ENCODE measurements around the gene C9orf78.

Gene C9orf78

DNA sequence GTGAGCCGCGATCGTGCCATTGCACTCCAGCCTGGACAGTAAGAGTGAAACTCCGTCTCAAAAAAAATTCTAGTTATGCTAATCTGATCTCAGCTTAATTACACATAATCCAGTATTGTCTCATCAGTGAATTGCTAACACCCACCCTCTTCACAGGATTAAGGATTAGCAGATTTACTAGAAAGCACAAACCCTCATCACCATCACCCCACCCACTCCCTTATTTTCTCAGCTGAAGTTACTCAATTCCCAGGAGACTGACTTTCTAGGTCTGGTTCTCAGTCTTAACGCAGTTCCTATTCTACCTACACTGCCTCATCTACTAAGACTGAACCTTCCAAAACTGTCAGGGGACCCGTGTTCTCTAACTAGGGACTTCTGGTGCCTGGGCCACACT lies 23.1 kb downstream of the C9orf78 start:
- no peak overlapping the region for H3K4me3 ChIP-seq (ENCODE audit: low read length)
- TF ChIP-seq, protein P1, sequence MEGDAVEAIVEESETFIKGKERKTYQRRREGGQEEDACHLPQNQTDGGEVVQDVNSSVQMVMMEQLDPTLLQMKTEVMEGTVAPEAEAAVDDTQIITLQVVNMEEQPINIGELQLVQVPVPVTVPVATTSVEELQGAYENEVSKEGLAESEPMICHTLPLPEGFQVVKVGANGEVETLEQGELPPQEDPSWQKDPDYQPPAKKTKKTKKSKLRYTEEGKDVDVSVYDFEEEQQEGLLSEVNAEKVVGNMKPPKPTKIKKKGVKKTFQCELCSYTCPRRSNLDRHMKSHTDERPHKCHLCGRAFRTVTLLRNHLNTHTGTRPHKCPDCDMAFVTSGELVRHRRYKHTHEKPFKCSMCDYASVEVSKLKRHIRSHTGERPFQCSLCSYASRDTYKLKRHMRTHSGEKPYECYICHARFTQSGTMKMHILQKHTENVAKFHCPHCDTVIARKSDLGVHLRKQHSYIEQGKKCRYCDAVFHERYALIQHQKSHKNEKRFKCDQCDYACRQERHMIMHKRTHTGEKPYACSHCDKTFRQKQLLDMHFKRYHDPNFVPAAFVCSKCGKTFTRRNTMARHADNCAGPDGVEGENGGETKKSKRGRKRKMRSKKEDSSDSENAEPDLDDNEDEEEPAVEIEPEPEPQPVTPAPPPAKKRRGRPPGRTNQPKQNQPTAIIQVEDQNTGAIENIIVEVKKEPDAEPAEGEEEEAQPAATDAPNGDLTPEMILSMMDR (IDR thresholded peaks at IDR 0.05; ENCODE audit: insufficient read depth, low read depth, low read length, missing control alignments): no peak
- DNase-seq (ENCODE audit: low read depth): no peak

DNA sequence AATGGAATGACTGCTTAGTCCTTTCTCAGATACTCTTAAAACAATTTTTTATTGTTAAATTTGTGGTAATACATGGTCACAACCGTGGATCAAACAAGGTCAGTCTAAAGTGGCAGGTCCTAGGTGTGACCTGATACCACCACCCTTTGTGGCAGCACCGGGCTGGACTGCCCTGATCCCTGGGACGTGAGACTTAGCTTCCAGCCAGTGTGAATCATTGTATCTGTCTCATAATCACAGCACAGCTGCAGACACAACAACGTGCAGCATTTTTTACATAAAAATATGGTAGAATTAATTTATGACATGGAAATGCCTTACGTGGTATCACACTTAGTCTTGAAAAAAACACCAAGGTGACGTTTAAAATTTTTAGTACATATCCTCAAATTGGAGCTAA lies 24.3 kb downstream of the C9orf78 start:
- TF ChIP-seq, protein P1 (IDR thresholded peaks at IDR 0.05; ENCODE audit: insufficient read depth, low read depth, low read length, missing control alignments): no peak
- H3K4me3 ChIP-seq (ENCODE audit: low read length): no peak overlapping the region
- no peak for DNase-seq (ENCODE audit: low read depth)

DNA sequence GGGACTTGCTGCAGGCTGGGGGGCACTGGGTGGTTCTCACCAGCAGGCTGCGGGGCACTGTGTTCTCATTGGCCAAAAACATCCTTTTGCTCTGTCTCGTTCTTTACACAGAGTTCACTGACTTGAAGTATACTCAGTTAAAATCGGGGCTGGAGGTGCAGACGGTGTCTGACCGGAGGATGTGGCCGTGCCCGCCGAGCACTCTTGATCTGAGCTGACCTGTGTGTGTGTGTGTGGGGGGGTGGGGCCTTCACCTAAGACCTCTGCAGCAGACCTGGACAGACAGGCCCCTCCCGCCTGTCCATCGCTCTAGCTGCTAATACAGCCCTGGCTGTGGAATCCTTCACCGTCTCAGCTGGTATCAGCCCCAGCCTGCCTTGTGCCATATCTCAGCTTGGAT lies 25.0 kb downstream of the C9orf78 start:
- TF ChIP-seq, protein P1 (IDR thresholded peaks at IDR 0.05; ENCODE audit: insufficient read depth, low read depth, low read length, missing control alignments): no peak
- no peak overlapping the region for H3K4me3 ChIP-seq (ENCODE audit: low read length)
- DNase-seq (ENCODE audit: low read depth): no peak

DNA sequence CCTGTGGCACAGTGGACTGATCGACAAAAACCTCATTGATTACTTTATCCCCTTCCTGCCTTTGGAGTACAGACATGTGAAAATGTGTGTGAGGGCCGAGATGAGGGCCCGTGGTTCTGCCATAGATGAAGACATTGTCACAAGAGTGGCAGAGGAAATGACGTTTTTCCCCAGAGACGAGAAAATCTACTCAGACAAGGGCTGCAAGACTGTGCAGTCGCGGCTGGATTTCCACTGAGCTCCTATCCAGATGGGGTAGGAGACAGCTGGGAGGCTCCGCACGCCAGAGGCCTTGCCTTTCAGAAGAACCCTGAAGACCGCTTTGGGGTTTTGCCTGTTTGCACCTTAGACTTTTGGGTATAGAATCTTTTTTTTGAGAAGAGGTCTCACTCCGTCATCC lies 25.7 kb downstream of the C9orf78 start:
- DNase-seq (ENCODE audit: low read depth): no peak
- H3K4me3 ChIP-seq (ENCODE audit: low read length): no peak overlapping the region
- TF ChIP-seq, protein P1 (IDR thresholded peaks at IDR 0.05; ENCODE audit: insufficient read depth, low read depth, low read length, missing control alignments): no peak

DNA sequence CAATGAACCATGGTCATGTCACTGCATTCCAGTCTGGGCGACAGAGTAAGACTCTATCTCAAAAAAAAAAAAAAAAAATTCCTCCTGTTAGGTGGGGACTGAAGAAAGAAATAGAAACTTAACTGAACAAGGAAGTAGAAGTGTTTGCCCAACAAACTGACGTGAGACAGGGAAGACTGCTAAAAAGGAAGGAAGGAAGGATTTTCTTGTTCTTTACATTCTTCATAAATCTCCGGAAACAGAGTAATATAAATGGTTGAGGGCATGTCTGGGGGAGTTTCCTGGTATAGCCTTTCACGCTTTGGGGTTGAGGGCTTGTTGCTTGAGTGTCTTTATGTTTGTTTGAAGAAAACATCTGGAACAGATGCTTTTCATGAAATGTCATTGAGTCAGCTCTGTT lies 29.0 kb downstream of the C9orf78 start:
- H3K4me3 ChIP-seq (ENCODE audit: low read length): no peak overlapping the region
- TF ChIP-seq, protein P1 (IDR thresholded peaks at IDR 0.05; ENCODE audit: insufficient read depth, low read depth, low read length, missing control alignments): no peak
- DNase-seq (ENCODE audit: low read depth): no peak

DNA sequence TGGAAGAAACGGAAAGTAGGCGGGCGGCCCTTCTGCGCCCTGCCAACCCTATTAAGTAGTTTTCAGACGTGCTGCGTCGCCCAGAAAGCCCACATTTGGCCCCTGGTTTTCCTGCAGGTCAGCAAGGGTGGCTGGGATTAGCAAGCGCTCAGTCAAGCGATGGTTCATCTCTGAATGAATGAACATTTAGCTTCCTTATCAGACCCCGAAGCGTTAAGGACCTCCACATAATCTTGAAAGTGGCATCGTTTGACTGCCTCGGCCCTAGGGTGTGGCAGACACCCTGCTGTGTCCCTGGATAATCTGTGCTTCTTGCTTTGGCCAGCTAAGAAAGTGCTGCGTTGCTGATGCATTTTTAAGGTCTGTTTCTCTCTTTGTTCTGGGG lies 31.4 kb downstream of the C9orf78 start:
- peak overlapping the region; percentile 71 for H3K4me3 ChIP-seq (ENCODE audit: low read length)
- TF ChIP-seq, protein P1 (IDR thresholded peaks at IDR 0.05; ENCODE audit: insufficient read depth, low read depth, low read length, missing control alignments): no peak

DNA sequence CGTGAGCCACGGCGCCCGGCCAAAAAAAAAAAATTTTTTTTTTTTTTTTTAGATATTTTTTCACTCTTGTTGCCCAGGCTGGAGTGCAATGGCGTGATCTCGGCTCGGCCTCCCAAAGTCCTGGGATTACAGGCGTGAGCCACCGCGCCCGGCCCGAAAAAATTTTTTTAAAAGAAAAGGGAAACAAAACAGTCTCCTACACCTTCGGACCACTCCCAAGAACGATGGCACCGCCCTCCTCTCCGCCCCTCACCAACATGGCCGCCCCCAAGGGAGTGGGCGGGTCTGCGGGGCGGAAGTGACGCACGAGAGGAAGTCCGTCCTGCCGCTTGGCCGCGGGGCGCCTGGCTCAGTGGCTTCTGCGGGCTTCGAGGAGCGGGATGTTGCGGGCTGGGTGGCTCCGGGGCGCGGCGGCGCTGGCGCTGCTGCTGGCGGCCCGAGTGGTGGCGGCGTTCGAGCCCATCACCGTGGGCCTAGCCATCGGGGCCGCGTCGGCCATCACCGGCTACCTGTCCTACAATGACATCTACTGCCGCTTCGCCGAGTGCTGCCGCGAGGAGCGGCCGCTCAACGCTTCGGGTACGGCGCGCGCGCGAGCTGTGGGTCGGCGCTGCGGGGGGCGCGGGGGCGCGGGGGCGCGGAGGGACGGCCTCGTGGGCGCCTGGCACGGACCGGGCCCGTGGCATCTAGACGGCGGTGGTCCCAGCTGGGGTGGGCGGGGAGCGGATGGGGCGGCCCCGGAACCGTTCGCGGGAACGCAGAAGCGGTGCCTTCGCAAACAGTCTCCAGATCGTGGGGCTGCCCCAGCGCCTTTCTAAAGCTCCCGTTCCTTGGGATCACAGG lies 32.0 kb downstream of the C9orf78 start, which contains the start of gene TOR1B:
Gene TOR1B, plus strand, starts transcription at position 352 of the 843 bp plus-strand sequence. Its CDS starts 29 bp downstream, at position 381.
- DNase-seq (ENCODE audit: low read depth): peak; percentile 90
- TF ChIP-seq, protein P1 (IDR thresholded peaks at IDR 0.05; ENCODE audit: insufficient read depth, low read depth, low read length, missing control alignments): no peak
- peak within 1 kb of the TSS; percentile 71 for H3K4me3 ChIP-seq (ENCODE audit: low read length)

More for the DNA sequence above, 31.4 kb downstream of the C9orf78 start:
- peak; percentile 19 for DNase-seq (ENCODE audit: low read depth)

All from epithelial cell of esophagus (primary cell).